Stimulated activated CD4-positive, alpha-beta T cell treated with anti-CD3 and anti-CD28 coated beads, Interleukin-12 subunit alpha, Interleukin-12 subunit beta, amount 100 ng/mL, for 4 hours (primary cell): ENCODE measurements around the gene FDX1.

Experiments
- DNase-seq: peaks from one replicate; pipeline ENCODE4 v3.0.0-alpha.2; 2020

Gene FDX1

DNA sequence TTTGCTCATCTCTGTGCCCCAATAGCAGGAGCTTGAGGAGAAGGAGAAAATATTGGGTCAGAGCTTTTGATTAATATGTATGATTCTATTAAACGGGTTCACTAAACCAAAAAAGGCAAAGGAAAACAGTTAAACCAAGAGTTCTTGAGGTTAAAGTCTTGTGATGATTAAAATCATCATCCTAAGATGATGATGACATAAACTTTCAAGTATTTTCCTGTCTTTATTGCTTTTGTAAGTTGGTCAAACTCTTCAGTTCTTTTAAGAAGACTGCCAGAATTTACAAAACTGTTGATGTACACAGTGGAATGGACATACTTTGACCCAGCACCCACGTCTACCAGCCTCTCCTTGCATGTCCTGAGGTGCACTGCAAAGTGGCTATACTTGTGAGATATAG lies 41.0 kb downstream of the FDX1 start:
- no peak for DNase-seq

DNA sequence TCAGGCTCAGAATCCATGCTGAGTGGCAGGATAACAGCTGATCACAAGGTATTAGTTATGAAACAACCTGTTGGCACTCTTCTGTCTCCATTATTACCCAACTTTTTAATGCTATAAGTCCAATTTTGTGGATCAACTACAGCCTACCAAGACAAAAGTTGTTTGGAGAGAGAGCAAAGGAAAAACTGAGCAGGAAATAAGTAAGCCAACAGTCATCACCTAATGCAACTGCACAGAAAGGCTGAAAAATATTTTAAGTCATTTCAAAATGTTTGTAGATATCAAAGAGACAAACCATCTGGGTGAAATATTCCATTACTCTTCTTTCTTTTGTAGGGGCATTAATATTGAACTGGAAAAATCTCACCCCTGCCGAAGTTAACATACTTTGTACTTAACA lies 41.6 kb downstream of the FDX1 start:
- no peak for DNase-seq

DNA sequence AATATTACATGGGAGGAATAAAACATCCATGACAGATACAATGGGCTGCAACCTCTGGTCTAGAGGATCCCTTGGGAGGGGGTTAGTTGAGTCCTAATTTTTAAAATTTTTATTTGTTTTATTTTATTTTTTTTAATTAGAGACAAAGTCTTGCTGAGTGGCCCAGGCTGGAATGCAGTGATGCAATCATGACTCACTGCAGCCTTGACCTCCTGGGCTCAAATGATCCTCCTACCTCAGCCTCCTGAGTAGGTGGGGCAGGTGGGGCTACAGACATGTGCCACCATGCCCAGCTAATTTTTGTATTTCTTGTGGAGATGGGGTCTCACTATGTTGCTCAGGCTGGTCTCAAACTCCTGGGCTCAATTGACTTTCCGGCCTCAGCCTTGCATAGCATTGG lies 43.1 kb downstream of the FDX1 start:
- no peak for DNase-seq

DNA sequence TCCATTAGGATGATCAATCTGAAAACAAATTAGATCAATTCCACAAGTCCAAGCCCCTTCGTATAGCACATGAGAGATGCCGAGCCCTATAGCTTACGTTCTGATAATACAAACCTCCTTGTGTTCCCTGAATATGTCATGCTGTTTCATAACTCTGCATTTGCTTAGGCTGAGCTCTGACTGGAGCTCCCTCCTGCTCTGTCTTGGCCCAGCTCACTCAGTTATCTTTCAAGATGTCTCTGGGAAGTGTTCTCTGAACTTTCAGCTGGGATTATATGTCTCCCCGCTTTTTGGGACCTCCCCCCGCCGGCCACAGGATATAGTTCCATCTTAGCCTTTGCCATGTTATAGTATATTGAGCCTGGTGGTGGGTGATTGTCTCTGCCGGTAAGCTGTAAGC lies 44.0 kb downstream of the FDX1 start:
- no peak for DNase-seq

DNA sequence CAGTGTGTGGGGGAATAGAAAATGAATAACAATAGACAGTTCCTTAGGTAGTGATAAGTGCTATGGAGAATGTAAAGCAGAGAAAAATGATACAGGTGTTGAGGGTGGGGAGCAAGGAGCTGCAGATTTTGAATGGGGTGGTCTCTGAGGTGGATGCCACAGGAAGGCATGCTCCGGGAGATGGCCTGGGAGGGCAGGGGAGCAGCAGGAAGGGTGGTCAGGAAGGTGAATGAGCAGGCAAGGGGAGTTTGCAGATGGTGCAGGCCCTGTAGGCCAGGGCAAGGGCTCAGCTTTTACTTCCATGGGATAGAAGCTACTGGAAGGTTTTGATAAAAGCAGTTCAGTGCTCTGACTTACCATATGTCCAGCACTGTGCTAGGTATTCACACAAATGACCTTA lies 44.8 kb downstream of the FDX1 start:
- DNase-seq = no peak

DNA sequence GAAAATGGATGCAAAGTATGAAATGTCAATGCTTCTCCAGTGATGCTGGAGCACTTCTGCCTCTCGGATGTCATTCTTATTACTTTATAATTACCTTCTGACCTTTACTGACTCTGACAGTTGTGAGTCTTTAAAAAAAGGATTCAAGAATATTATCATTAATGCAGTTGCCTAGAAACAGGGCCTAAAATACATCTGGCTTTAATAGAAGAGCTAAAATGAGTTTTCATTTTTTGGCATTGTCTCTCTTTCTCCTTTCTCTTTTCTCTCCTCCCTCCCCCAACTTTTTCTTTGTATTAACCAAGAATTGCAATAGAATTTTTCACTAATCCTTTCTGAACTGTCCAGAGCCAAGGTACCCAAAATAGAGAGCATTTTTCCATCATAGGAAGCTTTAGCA lies 45.9 kb downstream of the FDX1 start:
- DNase-seq = no peak

DNA sequence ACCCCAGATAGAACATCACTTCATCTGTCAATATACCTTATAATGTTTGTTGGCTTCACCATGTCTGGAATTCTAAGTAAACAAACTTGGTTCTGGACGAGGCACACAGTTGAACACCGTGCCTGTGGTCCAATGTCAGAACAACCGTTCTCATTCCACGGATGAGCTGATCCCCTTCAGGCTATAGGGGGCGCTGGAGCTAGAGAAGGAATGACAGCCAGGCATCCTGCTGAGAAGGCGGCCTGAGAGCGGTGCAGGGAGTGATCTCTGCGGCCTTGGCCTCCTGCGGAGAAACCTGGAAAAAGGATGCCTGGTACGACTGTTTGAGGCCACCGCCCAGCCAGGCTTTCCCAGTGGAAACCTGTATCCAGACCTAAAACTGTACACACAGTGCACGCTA lies 48.7 kb downstream of the FDX1 start:
- DNase-seq = no peak

DNA sequence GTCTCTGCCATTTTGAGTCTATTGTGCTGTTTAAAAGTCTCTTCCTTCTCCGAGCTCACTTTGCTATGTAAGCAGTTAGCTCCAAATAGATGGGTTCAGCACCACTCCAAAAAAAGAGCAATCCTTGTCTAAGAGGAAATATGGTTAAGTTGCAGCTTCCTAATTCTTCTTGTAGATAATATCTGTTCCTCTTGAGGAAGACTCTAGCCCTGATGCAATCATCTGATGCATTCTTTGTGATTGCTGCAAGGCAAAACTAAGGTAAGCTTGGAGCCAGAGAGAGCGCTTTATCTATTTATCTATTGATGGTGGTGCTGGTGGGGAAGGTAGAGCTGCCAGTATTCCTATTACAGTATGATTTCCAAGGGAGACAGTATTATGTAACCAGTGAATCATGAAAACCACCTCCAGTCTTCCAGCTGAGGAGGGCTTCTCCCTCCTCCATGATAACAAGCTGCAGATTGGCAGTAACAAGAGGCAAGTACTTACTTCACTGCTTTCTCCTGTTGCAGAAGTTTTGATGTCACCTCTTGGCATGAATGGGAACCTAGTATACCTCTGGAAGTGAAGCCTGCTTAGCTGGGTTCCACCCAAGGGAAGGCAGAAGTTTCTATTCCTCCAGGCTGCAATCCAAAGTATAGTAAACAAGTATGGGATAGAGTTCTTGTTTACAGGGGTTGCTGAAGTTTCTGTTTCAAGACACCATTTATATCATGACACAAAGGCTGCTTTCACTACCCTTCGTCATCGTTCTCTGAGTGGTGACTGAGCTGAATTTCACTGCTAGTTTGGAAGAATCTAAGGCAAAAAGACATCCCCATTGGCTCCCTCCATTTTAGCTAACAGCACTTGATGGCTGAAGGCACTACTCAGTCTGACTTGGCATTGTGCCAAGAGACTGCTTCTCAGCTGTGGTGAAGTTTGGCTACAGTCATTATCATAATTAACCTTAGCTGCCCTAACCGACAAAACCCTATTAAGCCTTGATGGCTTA lies 49.7 kb downstream of the FDX1 start:
- DNase-seq = no peak

DNA sequence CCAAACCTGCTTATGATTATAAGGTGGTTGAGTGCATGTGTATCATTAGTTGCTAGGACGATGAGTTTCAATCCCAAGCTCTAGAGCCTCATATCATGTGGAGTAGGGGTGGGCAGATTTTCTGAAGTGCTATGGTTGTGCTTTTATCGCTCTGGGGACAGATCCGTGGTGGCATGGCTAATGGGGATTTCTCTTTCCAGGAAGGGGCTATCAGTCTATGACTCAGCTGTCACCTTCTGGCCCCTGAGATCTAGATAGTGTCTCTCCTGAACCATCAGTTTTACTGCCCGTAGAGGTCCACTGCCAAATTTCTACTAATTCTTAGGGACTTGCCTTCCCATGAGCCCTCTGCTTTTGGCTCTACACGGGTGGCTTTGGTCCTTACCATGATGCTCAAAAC lies 51.8 kb downstream of the FDX1 start:
- DNase-seq = no peak

DNA sequence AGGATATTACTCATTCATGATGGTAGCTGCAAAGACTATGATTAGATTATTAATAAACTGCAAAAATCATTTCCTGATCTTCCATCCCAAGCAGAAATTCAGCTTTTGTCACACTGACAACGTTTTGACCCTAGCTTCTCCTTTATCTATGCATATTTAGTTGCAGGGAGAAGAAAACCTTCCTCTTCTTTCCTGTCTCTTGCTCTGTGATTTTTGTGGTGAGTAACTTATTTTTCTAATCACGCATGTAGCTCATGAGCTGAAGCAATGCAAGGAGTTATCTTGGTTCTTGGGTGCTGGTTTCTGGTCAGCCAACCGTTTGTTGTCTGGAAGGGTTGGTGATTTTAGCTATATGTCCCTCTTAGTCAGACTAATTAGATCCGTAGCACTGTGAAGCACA lies 56.4 kb downstream of the FDX1 start:
- no peak for DNase-seq

DNA sequence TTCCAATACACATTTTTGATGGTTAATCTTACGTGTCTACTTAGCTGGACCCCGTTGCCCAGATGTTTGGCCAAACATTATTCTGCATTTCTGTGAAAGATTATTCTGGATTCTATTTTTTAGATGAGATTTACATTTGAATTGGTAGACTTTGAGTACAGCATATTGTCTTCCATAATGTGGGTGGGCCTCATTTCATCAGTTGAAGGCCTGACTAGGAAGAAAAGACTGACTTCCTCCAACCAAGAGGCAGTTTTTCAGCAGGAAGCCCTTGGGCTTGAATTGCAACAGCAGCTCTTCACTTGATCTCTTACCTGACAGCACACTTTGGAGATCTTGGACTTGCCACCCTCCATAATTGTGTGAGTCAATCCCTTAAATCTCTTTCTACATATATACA lies 58.7 kb downstream of the FDX1 start:
- DNase-seq = no peak

DNA sequence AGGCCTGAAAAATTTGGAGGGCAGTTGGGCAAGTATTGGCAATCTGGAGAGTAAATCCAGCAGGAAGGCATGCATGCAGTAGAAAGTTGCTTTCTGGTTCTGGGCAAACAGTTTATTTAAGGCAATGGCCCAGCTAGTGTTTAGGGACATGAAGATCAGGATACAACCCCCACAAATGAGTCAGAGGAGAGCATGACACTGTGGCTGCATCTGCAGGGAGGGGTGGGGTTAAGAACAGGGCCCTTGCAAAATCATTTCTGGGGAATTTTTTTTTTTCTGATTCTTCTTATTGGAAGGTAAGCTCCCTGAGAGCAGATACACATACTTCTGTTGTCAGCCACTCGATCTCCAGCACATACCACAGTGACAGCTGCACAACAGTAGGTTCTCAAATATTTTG lies 61.1 kb downstream of the FDX1 start:
- DNase-seq = no peak

DNA sequence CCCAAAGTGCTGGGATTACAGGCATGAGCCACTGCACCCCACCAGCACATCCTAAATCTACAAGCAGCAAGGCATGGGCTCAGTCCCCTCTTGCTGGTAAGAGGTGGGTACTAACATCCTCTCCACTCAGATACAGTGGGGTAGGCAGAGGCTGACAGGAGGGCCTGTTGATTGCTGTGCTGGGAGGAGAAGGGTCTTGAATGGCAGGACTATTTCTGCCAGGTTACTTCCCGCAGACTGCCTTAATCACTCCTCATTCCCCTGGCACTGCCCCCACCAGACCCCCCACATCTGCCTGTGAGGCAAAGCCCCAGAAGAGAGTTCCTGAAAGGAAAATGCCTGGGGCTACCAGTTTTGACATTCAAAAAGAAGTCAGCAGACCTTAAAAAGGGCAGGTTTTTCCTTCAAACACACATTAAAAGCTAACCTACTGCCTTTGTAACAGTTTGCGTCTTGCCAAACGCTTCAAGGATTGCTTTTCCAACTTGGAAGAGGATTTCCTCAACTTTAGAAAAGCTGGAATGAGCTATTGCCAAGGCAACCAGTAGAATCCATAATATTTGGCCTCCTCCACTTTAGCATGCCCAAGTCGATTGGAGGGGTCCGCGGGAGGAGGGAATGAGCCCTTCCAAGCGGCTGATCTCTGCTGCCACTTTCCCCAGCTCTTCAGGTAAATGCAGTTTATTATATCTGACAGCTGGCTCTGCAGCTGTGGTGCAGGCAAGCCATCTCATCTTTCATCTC lies 62.0 kb downstream of the FDX1 start:
- DNase-seq = no peak

DNA sequence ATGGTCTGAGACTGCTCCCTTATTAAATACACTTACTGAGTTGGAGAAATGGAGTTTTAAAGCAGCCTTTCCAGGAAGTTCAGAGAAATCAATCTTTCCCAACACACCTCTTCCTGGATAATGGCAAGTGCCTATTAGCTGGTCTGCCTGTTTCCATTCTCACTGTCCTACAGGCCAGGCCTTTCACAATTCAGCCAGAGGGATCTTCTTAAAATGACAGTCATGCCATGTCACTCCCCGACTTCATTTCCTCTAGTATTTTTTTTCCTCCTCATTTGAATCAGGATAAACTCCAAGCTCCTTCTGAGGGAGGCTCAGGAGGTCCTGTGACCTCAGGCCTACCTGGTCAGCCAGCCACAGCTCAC lies 62.6 kb downstream of the FDX1 start:
- no peak for DNase-seq

DNA sequence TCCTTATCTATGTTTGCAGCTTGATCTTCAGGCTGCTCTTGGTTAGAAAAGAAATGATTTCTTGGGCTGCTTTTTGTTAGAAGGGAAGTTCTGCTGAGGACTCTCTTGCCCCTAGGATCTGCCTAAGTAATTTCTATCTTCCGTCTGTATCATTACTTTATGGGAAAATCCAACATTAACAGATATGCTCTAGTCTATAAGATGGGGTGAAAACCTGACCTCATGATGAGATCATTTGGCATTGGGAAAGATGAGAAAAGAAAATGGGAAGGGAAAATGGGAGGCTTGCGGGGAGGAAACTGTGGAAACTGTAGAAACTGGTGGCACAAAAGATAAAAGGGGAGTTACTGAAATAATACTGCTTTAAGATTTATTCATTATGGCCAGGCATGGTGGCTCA lies 63.6 kb downstream of the FDX1 start:
- DNase-seq = no peak

DNA sequence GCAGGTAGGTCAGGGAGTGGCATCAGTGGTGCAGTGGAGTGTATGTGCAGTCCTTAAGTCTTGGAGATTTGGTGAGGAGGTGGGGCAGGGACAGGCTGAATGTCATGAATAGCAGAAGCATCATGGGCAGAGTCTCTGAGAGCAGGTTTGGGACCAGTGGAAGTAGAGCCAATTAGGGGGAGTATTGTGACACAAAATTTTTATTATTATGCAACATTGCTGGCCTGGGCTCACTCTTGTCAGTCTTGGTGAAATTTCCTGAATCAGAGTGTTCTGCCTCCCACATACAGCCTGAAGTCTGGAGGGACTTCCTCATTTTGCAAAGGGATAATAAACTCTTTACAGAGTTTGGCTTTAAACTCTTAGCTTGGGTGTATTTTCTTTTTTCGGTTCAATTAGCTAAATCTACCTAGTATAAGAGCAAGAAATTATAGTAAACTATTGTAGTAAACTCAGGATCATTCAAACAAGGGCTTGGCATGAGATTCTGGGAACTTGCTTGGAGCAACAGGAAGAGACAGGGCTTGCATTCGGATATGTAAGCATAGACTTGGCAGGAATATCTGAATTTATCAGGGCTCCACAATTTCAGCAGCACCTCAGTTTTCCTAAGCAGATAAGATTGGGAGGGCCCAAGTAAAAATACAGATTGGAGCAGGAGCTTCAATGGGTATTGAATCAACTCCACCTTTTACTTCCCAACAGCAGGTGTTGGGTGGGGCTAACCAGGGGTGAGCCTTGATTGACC lies 67.7 kb downstream of the FDX1 start:
- no peak for DNase-seq

DNA sequence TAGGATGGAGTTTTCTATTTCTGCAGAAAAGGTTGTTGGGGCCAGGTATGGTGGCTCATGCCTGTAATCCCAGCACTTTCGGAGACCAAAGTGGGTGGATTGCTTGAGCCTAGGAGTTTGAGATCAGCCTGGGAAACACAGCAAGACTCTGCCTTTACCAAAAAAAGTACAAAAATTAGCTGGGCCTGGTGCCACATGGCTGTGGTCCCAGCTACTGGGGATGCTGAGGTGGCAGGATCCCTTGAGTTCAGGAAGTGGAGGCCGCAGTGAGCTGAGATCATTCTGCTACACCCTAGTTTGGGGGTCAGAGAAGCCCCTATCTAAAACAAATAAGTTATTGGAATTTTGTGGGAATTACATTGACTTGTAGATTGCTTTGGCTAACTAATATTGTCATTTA lies 71.7 kb downstream of the FDX1 start:
- no peak for DNase-seq

DNA sequence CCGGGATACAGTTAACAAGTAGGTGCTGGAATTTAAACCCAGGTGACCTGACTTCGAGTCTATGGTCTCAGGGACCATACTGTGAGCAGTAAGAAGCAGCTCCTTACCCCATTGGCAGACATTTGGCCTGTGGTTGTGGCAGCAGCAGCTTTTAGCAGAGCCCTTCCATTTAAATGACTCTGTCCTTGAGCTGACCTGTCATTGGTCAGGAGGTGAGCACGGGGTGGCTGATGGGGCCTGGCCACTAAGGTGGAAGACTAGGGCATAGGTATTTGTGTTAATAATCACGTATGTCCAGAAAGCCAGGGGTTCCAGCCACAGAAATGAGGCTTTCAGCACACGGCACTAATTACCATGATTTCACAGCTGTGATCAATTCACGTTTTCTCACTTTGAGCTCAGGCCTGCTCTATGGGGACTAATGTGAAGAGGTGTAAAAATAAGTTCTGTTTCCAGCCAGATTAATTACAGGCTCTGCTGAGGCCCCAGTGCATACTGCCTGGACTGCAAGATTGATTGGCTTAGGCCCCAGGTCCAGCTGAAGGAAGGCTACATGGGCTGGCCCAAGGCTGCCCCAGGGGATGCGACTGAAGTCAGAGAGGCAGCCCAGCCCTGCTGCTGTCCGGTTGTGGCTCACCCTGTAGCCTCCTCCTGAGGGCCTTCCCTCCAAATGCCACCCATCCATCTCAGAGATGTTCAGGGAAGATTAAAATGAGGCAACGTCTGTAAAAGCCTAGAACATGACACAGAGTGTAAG lies 76.0 kb downstream of the FDX1 start:
- no peak for DNase-seq

DNA sequence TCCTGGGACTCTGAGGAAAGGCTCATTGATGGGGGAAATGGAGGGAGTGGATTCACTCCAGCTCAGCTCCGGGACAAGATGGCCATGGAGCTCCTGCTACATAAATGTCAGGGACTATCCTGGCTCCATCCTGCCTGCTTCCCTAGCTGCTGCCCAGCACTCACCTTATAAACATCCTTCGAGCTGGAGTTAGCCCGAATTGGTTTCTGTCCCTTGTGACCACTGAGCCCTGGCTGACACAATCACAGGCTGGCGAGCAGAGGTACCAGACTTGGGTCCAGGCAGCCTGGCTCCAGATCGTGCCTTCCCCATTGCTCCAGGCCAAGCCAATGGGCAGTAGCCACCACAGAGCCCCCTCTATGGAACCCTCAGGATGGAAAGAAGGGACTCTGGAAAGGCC lies 77.6 kb downstream of the FDX1 start:
- DNase-seq = no peak

DNA sequence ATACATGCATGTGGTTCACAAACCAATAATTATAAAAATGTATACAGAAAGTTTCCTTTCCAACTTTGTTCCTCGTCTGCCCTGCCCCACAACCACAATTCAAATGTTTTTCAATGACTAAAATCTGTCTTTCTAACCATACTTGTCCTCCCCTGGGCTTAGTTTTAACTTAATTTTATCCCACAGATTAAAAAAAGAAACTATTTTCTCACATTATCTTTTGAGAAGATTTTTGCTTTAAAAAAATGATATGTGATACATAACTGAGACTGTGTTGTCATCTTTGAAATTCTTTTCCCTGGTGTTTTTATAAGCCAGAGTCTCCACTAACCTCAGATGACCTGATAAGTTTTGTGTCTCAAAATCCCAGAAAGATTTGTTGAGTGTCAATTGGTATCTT lies 79.0 kb downstream of the FDX1 start:
- no peak for DNase-seq

DNA sequence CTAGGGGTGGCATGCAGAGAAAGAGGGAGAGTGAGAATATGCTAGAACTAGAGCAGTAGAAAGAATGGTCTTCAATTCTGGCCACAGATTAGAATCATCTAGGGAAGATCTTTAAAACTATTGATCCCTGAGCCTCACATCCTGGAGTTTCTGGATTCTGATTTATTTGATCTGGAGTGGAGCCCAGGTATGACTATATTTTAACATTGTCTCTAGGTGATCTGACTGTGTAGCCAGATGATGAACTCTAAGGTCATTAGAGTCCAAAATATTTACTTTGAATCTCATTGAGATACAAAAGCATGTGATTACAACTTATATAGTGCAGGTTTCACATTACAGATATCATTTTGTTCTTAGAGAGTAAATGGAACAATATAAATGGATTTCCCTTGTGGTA lies 79.7 kb downstream of the FDX1 start:
- no peak for DNase-seq

DNA sequence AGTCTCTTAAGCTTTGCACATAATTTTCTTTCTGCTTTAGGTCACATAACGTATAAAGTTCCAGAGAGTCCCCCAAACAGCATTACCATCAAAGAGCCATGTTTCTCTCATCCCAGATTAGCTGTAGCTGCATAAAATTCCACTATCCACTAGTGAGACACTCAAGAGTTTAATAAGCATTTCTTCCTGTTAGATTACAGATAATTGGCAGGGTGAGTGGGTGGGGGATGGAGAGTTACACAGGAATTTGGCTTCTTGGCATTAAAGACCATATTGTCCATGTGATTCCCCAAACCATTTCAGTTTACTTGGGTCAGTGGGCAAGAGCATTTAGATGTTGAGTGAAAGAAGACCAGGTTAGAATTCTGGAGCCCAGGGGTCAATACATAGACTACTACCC lies 82.3 kb downstream of the FDX1 start:
- no peak for DNase-seq

DNA sequence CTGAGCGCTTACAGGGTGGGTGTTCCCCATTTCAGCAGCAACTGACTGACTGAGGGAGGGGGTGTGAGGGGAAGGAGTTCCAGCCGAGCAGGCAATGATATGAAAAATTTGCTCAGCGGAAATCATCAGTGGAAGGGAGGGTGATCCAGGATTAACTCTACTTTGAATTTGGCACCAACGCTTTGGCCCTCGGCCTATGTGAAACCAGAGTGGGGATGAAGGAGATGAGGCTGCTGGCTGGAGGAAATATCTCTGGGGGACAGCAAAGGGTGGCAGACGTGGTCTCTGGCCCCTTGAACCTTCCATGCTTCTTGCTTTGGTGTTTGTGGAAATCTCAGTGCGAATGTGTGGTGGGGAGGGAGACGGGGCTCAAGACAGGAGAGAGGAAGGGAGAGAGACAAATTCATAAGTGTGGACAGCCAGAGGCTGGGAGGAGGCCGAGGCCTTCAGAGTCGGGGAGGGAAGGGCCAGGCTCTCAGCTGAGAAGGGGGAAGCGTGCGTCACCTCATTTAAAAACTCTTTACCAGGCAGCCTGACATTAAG lies 83.6 kb downstream of the FDX1 start:
- no peak for DNase-seq
